Measurements from ENCODE around the gene RTL3.

GRCh38 chrX:78673246-78673645 lies 14.1 kb upstream of the RTL3 start:
- TF ChIP-seq CTCF (IDR thresholded peaks at IDR 0.05) (no peak), POLR2A (IDR thresholded peaks at IDR 0.05) (no peak)

Measured in gastroesophageal sphincter (tissue), 3 donors.